SJCRH30 (cell line): ENCODE data around the gene PPDPF. TPM values are rescaled to one million over a fixed set of nuclear protein-coding genes. Genes with fewer than 3 reads are reported as not detected.

ENCODE experiments used
- DNase-seq, 2 experiments: peaks; one replicate each; pipeline ENCODE4 v3.0.0-alpha.2; 2015 to 2020
- H3K27ac ChIP-seq: fragments of 250-450 bp; sonication (Bioruptor Pico); 2 replicates; pipeline ENCODE4 v1.5.1; 2020; ENCODE audit warnings: mild to moderate bottlenecking, moderate library complexity
- H3K27me3 ChIP-seq: fragments of 250-450 bp; sonication (Bioruptor Pico); 2 replicates; pipeline ENCODE4 v1.5.1; 2020; ENCODE audit warnings: mild to moderate bottlenecking, moderate library complexity
- H3K36me3 ChIP-seq: fragments of 250-450 bp; sonication (Bioruptor Pico); 2 replicates; pipeline ENCODE4 v1.5.1; 2020; ENCODE audit warnings: mild to moderate bottlenecking, moderate library complexity
- H3K4me1 ChIP-seq: fragments of 250-450 bp; sonication (Bioruptor Pico); 2 replicates; pipeline ENCODE4 v1.5.1; 2020; ENCODE audit warnings: mild to moderate bottlenecking, moderate library complexity
- H3K4me3 ChIP-seq: fragments of 250-450 bp; sonication (Bioruptor Pico); 2 replicates; pipeline ENCODE4 v1.5.1; 2020; ENCODE audit warnings: mild to moderate bottlenecking, moderate library complexity
- H3K9me3 ChIP-seq: fragments of 250-450 bp; sonication (Bioruptor Pico); replicated peaks from 2 replicates; pipeline ENCODE4 v1.5.1; 2020; ENCODE audit warnings: mild to moderate bottlenecking, moderate library complexity
- total RNA-seq: library from RNA; depleted of rRNA; stranded (reverse); fragments of >200 nt; shearing (Covaris generic); gene quantifications from 2 replicates; pipeline ENCODE4 v1.2.3, GENCODE V29; 2014

Gene PPDPF
- total RNA-seq, 1 experiment from 2014 or later: 171 TPM

DNA sequence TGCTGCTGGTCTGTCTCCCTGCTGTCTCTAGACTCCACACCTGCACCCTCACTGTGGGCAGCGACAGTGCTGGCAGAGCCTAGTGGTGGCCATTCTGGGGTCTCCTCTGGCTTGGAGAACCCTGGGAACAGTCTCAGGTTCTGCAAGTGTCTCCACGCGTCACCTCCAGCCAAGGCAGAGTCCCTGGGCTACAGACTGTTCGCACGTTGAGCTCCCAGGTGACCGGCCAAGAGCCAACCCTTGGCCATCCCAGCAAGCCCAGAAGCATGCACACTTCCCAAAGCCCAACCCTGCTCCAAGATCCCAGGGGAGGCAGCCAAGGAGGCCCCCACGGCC is 26.5 kb upstream of the PPDPF start:
- Histone ChIP-seq H3K4me1 (no peaks in the 10 kb centered on the region), H3K9me3 (no peaks in the 10 kb centered on the region), H3K27ac (no peak overlapping the region), H3K27me3 (peaks cover 32% of the 10 kb centered on the region), H3K36me3 (no peaks in the 10 kb centered on the region), H3K4me3 (no peak overlapping the region)
- DNase-seq: no peak

DNA sequence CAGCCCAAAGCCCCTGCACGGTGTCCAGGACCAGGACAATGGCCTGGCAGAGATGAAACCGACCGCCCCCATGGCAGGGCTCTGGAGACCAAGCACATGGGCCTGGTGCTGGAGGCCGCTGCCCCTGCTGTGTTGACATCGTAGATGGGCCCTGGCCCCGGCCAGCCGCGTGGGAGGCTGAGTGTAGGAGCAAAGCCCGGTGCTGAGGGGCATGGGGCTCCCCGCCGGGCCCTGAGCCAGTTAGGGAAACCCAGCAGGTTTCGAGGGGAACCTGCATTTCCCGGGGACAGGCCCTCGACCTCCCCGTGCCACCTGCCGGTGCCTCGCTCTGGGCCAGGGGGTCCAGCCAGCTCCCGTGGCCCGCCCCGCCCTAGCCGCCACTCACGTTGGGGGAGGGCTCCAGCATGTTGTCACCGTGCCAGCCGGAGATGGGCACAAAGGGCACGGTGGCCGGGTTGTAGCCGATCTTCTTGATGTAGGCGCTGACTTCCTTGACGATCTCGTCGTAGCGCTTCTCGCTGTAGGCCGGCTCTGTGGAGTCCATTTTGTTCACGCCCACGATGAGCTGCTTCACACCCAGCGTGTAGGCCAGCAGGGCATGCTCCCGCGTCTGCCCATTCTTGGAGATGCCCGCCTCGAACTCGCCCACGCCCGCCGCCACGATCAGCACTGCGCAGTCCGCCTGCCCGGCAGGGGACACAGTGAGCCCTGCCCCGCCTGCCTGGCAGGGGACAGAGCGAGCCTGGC is 26.0 kb upstream of the PPDPF start:
- Histone ChIP-seq H3K9me3 (no peaks in the 10 kb centered on the region), H3K27ac (no peak overlapping the region), H3K4me1 (no peaks in the 10 kb centered on the region), H3K4me3 (no peak overlapping the region), H3K27me3 (peaks cover 32% of the 10 kb centered on the region), H3K36me3 (no peaks in the 10 kb centered on the region)
- DNase-seq: no peak

DNA sequence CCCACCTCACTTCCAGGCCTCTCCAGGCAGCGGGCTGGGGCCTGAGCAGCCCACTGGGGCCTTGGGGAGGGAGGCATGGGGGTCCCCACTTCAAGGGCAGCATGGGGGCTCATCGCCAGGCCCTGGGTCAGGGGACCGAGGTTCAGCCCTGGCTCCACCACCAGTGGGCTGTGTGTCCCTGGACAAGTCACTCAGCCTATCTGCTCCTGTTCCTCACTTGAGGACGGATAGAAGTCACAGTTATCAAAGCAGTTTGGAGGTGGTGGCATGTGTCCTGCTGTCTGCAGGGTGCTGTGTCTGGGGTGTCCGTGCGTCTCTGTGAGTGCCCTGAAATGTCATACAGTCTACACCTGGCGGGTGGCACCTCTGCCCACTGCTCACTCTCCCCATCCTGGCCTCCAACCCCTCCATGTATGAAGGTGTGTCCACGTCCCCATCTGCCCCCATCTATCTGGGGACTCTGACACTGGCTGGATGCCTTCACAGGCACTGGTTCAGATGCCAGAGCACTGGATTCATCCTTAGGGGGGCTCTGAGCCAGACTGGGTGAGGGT is 25.3 kb upstream of the PPDPF start:
- Histone ChIP-seq H3K9me3 (no peaks in the 10 kb centered on the region), H3K36me3 (no peaks in the 10 kb centered on the region)

DNA sequence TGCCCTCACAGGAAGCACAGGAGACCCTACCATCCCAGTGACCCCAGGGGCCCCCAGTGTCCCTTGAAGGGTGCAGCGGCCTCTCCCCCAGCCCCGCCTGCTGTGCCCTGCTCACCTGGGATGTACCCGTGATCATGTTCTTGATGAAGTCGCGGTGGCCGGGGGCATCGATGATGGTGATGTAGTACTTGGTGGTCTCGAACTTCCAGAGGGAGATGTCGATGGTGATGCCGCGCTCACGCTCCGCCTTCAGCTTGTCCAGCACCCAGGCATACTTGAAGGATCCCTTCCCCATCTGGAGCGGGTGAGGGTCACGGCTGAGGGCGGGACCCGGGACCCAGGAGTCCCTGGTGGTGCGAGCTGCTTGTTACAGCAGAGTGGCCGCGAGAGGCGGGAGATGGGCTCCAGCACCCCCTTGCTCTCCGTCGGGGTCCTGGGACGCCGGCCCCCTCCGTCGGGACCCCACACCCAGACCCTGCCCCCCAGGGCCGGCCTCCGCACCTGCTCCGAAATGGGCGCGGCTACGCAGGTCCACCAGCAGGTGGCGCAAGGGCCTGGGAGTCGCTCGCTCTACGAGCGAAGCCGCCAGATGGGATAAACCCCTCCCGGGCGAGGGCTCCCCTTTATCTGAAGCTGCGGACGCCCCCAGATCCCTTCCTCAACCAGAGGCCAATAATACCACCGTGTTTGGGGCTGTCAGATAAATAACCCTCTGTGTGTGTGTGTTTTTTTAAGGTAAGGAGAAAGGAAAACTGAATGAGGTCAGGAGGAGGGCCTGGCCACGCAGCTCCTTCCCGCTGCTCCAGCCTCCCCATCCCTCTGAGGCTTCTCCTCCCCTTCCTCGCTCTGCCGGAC is 24.6 kb upstream of the PPDPF start:
- Histone ChIP-seq H3K36me3 (no peaks in the 10 kb centered on the region), H3K4me3 (no peak overlapping the region; the same call in 1 of the 2 replicates), H3K27ac (no peak overlapping the region), H3K9me3 (no peaks in the 10 kb centered on the region), H3K27me3 (peaks cover 27% of the 10 kb centered on the region), H3K4me1 (peaks cover 3% of the 10 kb centered on the region)
- peak; percentile 77 to 89 for DNase-seq

More for the DNA sequence above, 25.3 kb upstream of the PPDPF start:
- no peak for DNase-seq
- Histone ChIP-seq H3K4me3 (no peak overlapping the region), H3K4me1 (no peaks in the 10 kb centered on the region), H3K27me3 (peaks cover 30% of the 10 kb centered on the region), H3K27ac (no peak overlapping the region)

DNA sequence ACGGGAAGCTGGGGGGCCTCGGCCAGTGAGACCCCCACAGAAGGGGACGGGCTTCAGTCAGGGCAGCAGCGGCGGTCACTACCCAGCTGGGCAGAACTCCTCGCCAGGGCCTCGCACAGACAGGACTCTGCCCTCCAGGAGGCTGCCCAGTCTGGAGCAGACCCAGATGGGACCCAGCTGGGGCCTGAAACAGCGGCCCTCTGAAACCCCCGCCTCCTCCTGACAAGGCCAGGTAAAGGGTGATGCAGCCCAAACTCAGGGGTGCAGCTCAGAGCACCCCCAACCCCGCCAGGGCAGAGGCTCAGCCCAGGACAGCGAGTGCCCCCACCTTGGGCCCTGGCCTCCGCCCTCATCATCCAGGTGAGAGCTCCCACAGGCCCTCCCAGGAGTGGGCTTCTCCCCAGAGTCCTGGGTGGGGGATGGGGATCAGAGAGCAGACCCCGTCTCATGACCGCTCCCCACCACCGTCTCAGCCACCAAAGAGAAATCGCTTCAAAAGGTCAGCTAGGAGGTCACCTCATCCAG is 23.9 kb upstream of the PPDPF start:
- no peak for DNase-seq
- H3K4me3 ChIP-seq: no peak overlapping the region

DNA sequence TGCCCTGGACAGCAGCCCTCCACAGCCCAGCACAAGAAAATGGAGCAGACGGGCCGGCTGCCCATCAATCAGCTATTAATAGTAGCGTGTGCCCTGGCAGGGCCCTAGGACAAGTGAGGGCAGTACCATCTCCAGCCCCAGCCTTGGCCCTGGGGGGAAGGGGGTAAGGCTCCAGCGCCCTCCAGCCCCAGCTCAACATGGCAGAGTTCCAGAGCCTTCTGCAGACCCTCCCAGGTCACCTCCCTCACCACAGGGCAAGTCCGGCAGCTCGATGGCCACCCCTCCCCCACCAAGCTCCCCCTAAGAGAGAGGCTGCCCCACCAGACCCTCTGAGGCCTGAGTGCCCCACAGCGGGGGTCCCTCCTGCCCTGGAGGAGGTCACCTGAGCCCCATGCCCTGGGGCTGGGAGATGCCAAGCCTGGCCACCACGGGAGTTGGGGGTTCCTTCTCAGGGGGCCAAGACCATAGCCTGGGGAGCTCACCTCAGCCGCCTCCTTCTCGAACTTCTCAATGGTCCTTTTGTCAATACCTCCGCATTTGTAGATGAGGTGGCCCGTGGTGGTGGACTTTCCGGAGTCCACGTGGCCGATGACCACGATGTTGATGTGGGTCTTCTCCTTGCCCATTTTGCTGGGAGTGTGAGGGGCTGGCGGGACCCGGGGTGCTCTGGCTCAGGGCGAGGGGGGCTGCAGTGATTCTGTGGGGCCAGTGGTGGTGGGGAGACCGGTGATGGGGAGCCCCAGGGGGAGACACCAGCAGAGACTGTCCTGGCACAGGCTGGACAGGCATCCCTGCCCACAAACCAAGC is 23.2 kb upstream of the PPDPF start:
- peak in 1 of 2 experiments; percentile 17 for DNase-seq
- H3K4me3 ChIP-seq: no peak overlapping the region
- H3K9me3 ChIP-seq: no peaks in the 10 kb centered on the region
- H3K27me3 ChIP-seq: peaks cover 30% of the 10 kb centered on the region
- peaks cover 16% of the 10 kb centered on the region for H3K4me1 ChIP-seq
- H3K36me3 ChIP-seq: no peaks in the 10 kb centered on the region
- no peak overlapping the region for H3K27ac ChIP-seq

More for the DNA sequence above, 23.9 kb upstream of the PPDPF start:
- Histone ChIP-seq H3K9me3 (no peaks in the 10 kb centered on the region), H3K36me3 (no peaks in the 10 kb centered on the region), H3K27ac (no peak overlapping the region), H3K4me1 (peaks cover 10% of the 10 kb centered on the region), H3K27me3 (peaks cover 27% of the 10 kb centered on the region)

DNA sequence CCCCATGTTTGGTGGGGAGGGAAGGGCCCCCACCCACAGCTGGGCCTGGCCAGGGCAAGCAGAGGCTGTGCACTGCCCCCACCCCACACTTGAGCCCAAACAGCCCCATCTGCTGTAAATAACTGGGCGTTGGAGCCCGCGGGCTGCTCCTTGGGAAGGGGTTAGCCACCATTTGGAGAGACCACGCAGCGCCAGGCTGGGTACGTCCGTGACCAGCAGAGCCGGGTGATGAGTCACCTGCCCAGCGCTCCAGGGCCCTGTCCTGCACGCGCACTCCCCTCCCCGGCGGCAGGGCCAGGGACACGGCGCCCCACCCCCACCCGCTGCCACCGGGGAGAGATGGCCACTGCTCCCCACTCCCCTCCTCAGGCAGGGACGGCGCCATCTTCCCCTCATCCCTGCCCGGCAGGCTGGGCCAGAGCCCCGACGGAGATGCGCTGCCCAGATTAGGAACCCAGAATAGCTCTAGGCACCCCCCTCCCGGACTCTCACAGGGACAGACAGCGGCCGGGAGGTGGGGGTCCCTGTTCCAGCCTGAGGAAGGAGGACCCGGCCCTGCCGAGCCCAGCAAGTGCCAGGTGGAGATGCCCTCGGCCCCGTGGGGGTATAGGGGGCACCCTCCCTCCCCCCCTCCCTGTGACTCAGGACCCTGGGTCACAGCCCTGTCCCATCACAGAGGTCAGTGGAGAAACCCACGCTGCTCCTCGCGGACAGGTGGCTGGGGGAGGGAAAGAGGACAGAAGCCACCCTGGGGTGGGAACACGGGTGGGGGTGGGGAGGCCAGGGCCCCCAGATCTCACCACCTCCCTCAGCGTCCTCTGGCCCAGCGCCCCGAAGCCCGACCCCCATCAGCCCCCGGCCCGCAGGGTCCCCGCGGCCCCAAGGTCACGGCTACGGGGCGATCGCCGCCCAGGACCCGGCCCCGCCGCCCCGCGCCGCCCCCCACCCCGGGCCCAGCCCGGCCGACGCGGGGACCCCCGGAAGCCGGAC is 22.3 kb upstream of the PPDPF start:
- peaks cover 37% of the 10 kb centered on the region for H3K27me3 ChIP-seq
- DNase-seq: peak in 1 of 2 experiments; percentile 33
- H3K4me3 ChIP-seq: no peak overlapping the region

DNA sequence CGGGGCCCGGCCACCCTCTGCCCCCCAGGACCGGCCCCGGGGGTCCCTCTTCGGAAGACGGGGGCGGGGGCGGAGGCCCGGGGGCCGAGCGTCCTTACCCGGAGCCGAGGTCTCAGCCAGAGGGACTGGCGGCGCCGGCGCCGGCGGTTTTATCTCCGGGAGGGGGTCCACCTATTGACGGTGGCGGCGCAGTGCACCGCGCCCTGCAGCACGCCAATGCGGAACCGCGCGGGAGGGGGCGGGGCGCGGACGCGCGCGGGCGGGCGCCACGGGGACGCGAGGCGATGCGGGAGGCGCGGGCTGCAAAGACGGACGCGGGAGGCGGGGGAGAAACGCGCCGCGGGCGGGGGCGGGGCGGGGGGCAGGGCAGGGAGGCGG is 21.6 kb upstream of the PPDPF start, which contains the start of gene EEF1A2:
Gene EEF1A2 (minus strand): TSS at position 124 of the 378 bp plus-strand sequence. CDS start 1,320 bp downstream, outside the sequence.
- Histone ChIP-seq H3K9me3 (no peaks in the 10 kb centered on the region), H3K36me3 (no peaks in the 10 kb centered on the region), H3K4me3 (no peak within 1 kb of the TSS), H3K27me3 (peaks cover 37% of the 10 kb centered on the region), H3K27ac (no peak within 1 kb of the TSS), H3K4me1 (peaks cover 19% of the 10 kb centered on the region)
- DNase-seq: no peak

More for the DNA sequence above, 22.3 kb upstream of the PPDPF start:
- Histone ChIP-seq H3K36me3 (no peaks in the 10 kb centered on the region), H3K4me1 (peaks cover 19% of the 10 kb centered on the region), H3K9me3 (no peaks in the 10 kb centered on the region), H3K27ac (no peak overlapping the region)

DNA sequence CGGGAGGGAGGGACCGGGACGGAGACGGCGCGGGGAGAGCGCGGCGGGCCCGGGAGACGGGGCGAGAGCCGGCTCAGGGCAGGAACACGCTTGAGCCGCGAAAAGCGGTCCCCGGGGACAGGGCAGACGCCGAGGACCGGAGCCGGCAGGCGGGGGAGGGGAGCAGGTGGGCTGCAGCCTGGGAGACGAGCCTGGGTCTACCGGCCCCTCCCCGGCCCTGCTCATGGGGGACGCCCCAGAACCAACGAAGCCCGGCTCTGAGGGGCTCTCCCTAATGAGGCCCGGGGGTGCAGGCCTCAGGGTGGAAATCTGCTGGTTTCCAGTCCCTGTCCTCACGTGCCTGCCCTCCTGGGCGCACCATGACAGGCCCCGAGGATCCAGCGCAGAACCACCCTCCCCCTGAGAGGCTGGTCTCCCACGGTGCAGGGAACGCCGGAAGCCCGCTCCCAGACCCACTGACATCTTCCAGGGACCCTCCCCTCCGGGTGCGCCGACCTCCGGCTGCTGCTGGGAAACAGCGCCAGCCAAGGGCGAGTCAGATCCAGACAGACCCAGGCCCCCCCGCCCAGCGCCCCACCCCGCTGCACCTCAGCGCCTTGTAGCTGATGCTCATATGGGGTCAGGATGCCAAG is 21.1 kb upstream of the PPDPF start:
- Histone ChIP-seq H3K27ac (no peak overlapping the region), H3K27me3 (peaks cover 37% of the 10 kb centered on the region), H3K4me1 (peaks cover 19% of the 10 kb centered on the region), H3K4me3 (no peak overlapping the region), H3K36me3 (no peaks in the 10 kb centered on the region), H3K9me3 (no peaks in the 10 kb centered on the region)
- DNase-seq: peak in 1 of 2 experiments; percentile 20

DNA sequence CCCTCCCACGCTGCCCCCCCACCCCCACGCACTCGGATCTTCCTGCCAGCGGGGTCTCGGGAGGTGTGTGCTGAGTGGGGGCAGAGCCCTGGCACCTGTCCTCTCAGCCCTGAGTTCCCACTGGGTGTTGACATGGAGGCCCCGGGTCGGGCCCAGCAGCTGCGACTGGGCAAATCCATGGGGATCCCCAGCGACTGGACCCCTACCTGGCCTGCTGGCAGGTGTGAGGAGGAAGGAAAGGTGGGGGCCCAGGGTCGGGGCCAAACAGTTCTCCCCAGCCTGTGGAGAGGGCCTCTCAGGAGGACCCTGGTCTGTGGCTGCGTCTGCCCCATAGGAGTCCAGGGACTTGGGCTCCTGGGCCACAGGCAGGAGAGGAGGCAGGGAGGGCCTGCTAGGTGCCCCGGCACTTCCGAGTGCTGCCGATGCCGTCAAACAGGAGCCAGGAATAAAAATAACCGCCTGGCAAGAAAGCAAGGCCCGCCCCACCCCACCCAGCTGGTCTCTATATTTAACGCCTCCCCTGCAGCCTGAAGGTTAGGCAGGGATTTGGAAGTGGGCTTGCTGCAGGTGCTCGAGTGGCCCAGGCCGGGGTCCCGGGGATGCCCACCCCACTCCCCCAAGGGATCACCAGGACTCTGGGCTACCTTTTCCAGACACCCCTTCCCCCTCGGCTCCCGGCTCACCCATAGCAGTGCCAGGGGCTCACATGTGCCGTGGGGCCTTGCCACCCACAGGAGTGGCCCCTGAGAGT is 20.2 kb upstream of the PPDPF start:
- Histone ChIP-seq H3K27me3 (peaks cover 36% of the 10 kb centered on the region), H3K4me1 (peaks cover 19% of the 10 kb centered on the region), H3K36me3 (no peaks in the 10 kb centered on the region), H3K27ac (no peak overlapping the region), H3K9me3 (no peaks in the 10 kb centered on the region; the same call in 1 of the 2 replicates), H3K4me3 (no peak overlapping the region)
- peak in 1 of 2 experiments; percentile 14 for DNase-seq

DNA sequence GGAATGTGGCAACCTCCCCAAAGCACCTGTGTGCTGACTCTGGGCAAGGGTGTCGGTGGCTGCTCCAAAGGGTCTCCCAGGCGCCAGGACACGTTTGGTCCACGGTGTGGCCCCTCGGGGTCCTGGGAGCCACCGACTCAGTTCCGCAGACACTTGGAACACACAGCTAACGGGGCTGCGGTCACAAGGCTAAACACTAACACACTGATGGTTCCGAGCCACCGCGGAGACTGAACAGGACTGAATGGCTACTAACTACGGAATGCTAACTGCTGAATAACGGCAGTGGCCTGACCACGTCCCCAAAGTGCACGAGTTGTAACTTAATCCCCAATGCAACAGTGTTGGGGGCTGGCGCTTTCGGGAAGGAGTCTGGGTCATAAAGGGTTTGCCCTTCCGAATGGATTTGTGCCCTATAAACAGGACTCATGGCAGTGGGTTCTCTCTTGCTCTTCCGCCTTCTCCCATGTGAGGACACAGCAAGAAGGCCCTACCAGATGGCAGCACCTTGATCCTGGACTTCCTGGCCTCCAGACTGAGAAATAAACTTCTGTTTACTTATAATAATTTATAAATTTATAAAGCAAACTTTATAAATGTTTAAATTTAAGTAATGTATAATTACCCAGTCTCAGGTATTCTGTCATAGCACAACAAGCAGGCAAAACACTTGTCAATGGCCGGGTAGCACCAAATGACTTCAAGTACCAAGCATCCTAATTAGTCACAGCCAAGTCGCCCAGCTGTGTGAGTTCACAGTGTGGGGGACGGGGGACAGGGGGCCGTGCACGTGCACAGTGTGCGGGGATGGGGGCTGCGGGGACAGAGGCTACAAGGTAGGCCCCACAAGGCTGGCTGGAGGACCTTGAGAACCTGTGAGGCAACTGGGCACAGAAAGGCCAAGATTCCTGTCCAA is 19.4 kb upstream of the PPDPF start:
- Histone ChIP-seq H3K4me1 (peaks cover 19% of the 10 kb centered on the region), H3K36me3 (no peaks in the 10 kb centered on the region), H3K9me3 (no peaks in the 10 kb centered on the region; the same call in 1 of the 2 replicates), H3K4me3 (no peak overlapping the region), H3K27ac (peak overlapping the region; percentile 3; the same call in 1 of the 2 replicates), H3K27me3 (peaks cover 28% of the 10 kb centered on the region)
- peak; percentile 63 to 68 for DNase-seq
